NB4 (cell line): Measurements from ENCODE around the gene PEX5.

Experiments used
- DNase-seq: peaks from one replicate; pipeline ENCODE4 v3.0.0; 2010; ENCODE audit warnings: low read depth
- H3K4me3 ChIP-seq: one replicate; pipeline ENCODE4 v1.5.1; 2011; ENCODE audit warnings: mild to moderate bottlenecking, low read depth, low read length, moderate library complexity
- CTCF ChIP-seq: IDR thresholded peaks from one replicate; pipeline ENCODE4 v1.5.1; 2012; ENCODE audit warnings: low read depth, low read length
- MYC ChIP-seq: IDR thresholded peaks from 2 replicates; pipeline ENCODE4 v1.6.1; 2011; ENCODE audit warnings: low read depth, low read length
- POLR2A ChIP-seq: IDR thresholded peaks from 2 replicates; pipeline ENCODE4 v1.6.1; 2011; ENCODE audit warnings: mild to moderate bottlenecking; ENCODE audit not compliant: insufficient read length; ENCODE audit errors: extremely low read depth
- TF ChIP-seq, protein P1 (sequence below): IDR thresholded peaks from 2 replicates; pipeline ENCODE4 v1.6.1; 2011; ENCODE audit warnings: low read depth, low read length

PEX5 gene

DNA sequence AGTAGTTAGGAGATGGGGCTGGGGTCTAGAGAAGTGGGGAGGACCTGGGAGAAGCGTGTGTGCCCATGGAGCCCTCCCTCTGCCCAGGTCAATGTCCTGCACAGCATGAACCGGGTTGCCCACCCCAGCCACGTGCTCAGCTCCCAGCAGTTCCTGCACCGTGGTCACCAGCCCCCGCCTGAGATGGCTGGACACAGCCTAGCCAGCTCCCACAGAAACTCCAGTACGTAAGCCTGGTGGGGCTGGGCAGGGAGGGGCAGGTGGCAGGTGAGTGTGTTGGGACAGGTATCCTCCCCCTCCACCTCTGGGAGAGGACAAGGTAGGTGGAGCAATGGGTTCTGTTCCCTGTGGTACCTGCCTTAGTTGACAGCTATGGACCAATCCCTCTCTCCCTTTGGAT is 38.6 kb upstream of the PEX5 start:
- H3K4me3 ChIP-seq = no peak overlapping the region
- DNase-seq = no peak
- no peak for TF ChIP-seq MYC
- no peak for TF ChIP-seq CTCF
- TF ChIP-seq, protein P1, sequence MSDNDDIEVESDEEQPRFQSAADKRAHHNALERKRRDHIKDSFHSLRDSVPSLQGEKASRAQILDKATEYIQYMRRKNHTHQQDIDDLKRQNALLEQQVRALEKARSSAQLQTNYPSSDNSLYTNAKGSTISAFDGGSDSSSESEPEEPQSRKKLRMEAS = no peak

DNA sequence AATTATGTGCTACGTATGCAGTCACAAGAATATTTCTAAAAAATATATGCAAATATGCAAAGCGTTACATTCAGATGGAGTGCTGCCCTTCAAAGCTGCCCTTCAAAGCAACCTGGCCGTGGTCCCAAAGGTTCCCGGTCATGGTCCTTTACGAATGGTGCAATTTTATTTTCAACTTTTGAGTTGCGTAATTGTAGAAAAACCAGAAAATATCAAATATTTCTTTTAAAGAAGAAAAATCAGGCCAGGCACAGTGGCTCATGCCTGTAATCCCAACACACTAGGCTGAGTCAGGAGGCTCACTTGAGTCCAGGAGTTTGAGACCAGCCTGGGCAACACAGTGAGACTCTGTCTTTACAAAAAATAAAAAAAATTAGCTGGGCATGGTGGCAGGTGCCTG is 38.0 kb upstream of the PEX5 start:
- DNase-seq = no peak
- no peak overlapping the region for H3K4me3 ChIP-seq
- TF ChIP-seq CTCF = no peak
- no peak for TF ChIP-seq MYC
- TF ChIP-seq, protein P1 = no peak
- TF ChIP-seq POLR2A = no peak

- TF ChIP-seq MYC = no peak
- TF ChIP-seq, protein P1 = no peak
- no peak for DNase-seq
- no peak overlapping the region for H3K4me3 ChIP-seq
Measured at GRCh38 chr12:7152818-7153217, 36.7 kb upstream of the PEX5 start.

GRCh38 chr12:7154042-7154441 is 35.4 kb upstream of the PEX5 start:
- H3K4me3 ChIP-seq = no peak overlapping the region
- no peak for DNase-seq
- TF ChIP-seq MYC = no peak
- TF ChIP-seq, protein P1 = no peak

DNA sequence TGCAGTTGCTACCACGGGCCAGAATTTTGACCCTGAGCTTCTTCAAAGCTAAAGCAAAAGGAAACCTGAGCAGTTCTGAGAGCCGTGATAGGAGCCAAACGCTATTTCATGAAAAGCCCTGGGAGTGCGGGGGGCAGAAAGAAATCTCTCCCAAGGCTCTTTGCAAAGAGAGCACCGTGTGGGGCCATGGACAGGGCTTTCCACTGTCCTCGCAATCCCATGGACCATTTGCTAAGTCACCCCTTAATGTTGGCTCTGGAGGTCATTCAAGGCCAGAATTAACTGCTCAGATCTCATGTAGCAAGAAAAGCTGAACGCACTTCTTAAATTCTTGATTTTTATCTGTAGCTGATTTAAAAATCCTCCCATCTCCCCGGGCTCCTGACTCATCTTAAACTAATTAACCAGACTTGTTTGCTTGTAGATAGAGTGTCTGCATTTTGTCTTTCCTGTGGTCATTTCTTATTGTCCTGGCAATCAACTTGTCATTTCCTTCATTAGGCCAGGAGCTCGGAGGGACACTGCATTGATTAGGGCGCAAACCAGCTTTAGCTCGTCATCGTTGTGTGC is 34.5 kb upstream of the PEX5 start:
- H3K4me3 ChIP-seq = no peak overlapping the region
- no peak for DNase-seq
- TF ChIP-seq MYC (no peak), POLR2A (no peak), CTCF (no peak)
- TF ChIP-seq, protein P1 = no peak

- H3K4me3 ChIP-seq = no peak overlapping the region
- TF ChIP-seq, protein P1 = no peak
- TF ChIP-seq CTCF = no peak
- TF ChIP-seq MYC = no peak
- no peak for TF ChIP-seq POLR2A
- DNase-seq = no peak
Measured at GRCh38 chr12:7155471-7156034, 33.9 kb upstream of the PEX5 start.
